HepG2 (cell line): ENCODE results near the gene ALDH3B1. TPM values are rescaled to one million over a fixed set of nuclear protein-coding genes. Genes with fewer than 3 reads are reported as not detected.

ENCODE experiments used
- DR1 ChIP-seq: sonication (generic); formaldehyde crosslinking; IDR thresholded peaks from 2 replicates; pipeline ENCODE4 v1.8.0; 2021; ENCODE audit warnings: mild to moderate bottlenecking, missing genetic modification reagents, inconsistent platforms
- GABPB1 ChIP-seq: IDR thresholded peaks from 2 replicates; pipeline ENCODE4 v1.6.1; 2016; ENCODE audit warnings: mild to moderate bottlenecking, missing genetic modification reagents, moderate library complexity, missing compliant biosample characterization
- KAT7 ChIP-seq: IDR thresholded peaks from 2 replicates; pipeline ENCODE4 v1.6.1; 2018; ENCODE audit warnings: borderline replicate concordance, missing compliant biosample characterization
- KDM1A ChIP-seq: IDR thresholded peaks from 2 replicates; pipeline ENCODE4 v1.6.1; 2016; ENCODE audit warnings: missing compliant biosample characterization
- POLR2AphosphoS5 ChIP-seq: IDR thresholded peaks from 2 replicates; pipeline ENCODE4 v1.6.1; 2012; ENCODE audit warnings: low read depth, low read length
- RCOR2 ChIP-seq: IDR thresholded peaks from 2 replicates; pipeline ENCODE4 v1.6.1; 2016; ENCODE audit warnings: missing biosample characterization, missing genetic modification reagents
- SIN3A ChIP-seq: IDR thresholded peaks from 2 replicates; pipeline ENCODE4 v1.6.1; 2011; ENCODE audit warnings: low read depth, mild to moderate bottlenecking, control low read depth, low read length, borderline replicate concordance
- SMARCE1 ChIP-seq: fragments of 450-650 bp; IDR thresholded peaks from 2 replicates; pipeline ENCODE4 v1.6.1; 2017; ENCODE audit warnings: borderline replicate concordance
- TCF7L2 ChIP-seq: IDR thresholded peaks from 2 replicates; pipeline ENCODE4 v1.6.1; 2011; ENCODE audit warnings: mild to moderate bottlenecking, low read depth, low read length, moderate library complexity
- ZBTB7A ChIP-seq: sonication (generic); formaldehyde crosslinking; IDR thresholded peaks from 2 replicates; pipeline ENCODE4 v1.8.0; 2022; ENCODE audit warnings: mild to moderate bottlenecking, missing genetic modification reagents
- ZFP36L2 ChIP-seq: sonication (generic); formaldehyde crosslinking; IDR thresholded peaks from 2 replicates; pipeline ENCODE4 v1.4.0; 2020; ENCODE audit warnings: missing genetic modification reagents
- ZMAT3 ChIP-seq: sonication (generic); formaldehyde crosslinking; conservative IDR thresholded peaks from 2 replicates; pipeline ENCODE4 v1.7.0; 2021; ENCODE audit warnings: missing genetic modification reagents
- ZNF235 ChIP-seq: sonication (generic); formaldehyde crosslinking; IDR thresholded peaks from 2 replicates; pipeline ENCODE4 v1.8.1; 2023; ENCODE audit warnings: mild to moderate bottlenecking, missing genetic modification reagents, borderline replicate concordance
- ZNF543 ChIP-seq: sonication (generic); formaldehyde crosslinking; IDR thresholded peaks from 2 replicates; pipeline ENCODE4 v1.4.0; 2020; ENCODE audit warnings: mild to moderate bottlenecking, missing genetic modification reagents
- ZNF547 ChIP-seq: sonication (generic); formaldehyde crosslinking; IDR thresholded peaks from 2 replicates; pipeline ENCODE4 v1.5.1; 2020; ENCODE audit warnings: mild to moderate bottlenecking, missing genetic modification reagents
- ZNF558 ChIP-seq: sonication (generic); formaldehyde crosslinking; IDR thresholded peaks from 2 replicates; pipeline ENCODE4 v1.9.0; 2022; ENCODE audit warnings: mild to moderate bottlenecking, missing genetic modification reagents, borderline replicate concordance
- ZNF670 ChIP-seq: sonication (generic); formaldehyde crosslinking; IDR thresholded peaks from 2 replicates; pipeline ENCODE4 v1.8.0; 2022; ENCODE audit warnings: mild to moderate bottlenecking, missing genetic modification reagents, borderline replicate concordance
- polyA plus RNA-seq, 8 experiments: library from polyadenylated mRNA; depleted of rRNA in 3 of 8; stranded (reverse) in 7 of 8; unstranded in 1 of 8; fragments of >200 nt; fragmentation: Illumina TruSeq in 4 of 8; extraction: Trizol in 4 of 8; gene quantifications; 2 replicates each; pipeline versions ENCODE4 v1.2.1 to v1.2.3, GENCODE V29; 2011 to 2016; ENCODE audit warnings: low read depth in 4 of 8, missing spikeins in 1 of 8, mixed read lengths in 1 of 8; ENCODE audit not compliant: insufficient read depth in 1 of 8
- total RNA-seq, 5 experiments: library from RNA; depleted of rRNA; stranded (reverse); fragments of >200 nt; fragmentation: Illumina TruSeq; extraction: Trizol; gene quantifications; 2 replicates each; pipeline ENCODE4 v1.2.3, GENCODE V29; 2016; ENCODE audit warnings: low read depth in 1 of 5
- TF ChIP-seq, protein P1 (sequence below): sonication (generic); formaldehyde crosslinking; IDR thresholded peaks from 2 replicates; pipeline ENCODE4 v1.4.0; 2020; ENCODE audit warnings: missing genetic modification reagents, borderline replicate concordance
- TF ChIP-seq, protein P2 (sequence below): sonication (generic); formaldehyde crosslinking; IDR thresholded peaks from 2 replicates; pipeline ENCODE4 v1.4.0; 2020; ENCODE audit warnings: missing genetic modification reagents, mild to moderate bottlenecking, borderline replicate concordance
- TF ChIP-seq, protein P3 (sequence below): sonication (generic); formaldehyde crosslinking; IDR thresholded peaks from 2 replicates; pipeline ENCODE4 v1.5.0; 2020; ENCODE audit warnings: mild to moderate bottlenecking, missing genetic modification reagents, borderline replicate concordance
- TF ChIP-seq, protein P4 (sequence below): sonication (generic); formaldehyde crosslinking; IDR thresholded peaks from 2 replicates; pipeline ENCODE4 v1.8.1; 2022; ENCODE audit warnings: low read depth, mild to moderate bottlenecking, missing genetic modification reagents

Gene ALDH3B1
- total and polyA plus RNA-seq, 2 of the 13 experiments (the other 11 are each of a cell fraction or from before 2014, with no cell fraction given) = 4.0 to 6.7 TPM

DNA sequence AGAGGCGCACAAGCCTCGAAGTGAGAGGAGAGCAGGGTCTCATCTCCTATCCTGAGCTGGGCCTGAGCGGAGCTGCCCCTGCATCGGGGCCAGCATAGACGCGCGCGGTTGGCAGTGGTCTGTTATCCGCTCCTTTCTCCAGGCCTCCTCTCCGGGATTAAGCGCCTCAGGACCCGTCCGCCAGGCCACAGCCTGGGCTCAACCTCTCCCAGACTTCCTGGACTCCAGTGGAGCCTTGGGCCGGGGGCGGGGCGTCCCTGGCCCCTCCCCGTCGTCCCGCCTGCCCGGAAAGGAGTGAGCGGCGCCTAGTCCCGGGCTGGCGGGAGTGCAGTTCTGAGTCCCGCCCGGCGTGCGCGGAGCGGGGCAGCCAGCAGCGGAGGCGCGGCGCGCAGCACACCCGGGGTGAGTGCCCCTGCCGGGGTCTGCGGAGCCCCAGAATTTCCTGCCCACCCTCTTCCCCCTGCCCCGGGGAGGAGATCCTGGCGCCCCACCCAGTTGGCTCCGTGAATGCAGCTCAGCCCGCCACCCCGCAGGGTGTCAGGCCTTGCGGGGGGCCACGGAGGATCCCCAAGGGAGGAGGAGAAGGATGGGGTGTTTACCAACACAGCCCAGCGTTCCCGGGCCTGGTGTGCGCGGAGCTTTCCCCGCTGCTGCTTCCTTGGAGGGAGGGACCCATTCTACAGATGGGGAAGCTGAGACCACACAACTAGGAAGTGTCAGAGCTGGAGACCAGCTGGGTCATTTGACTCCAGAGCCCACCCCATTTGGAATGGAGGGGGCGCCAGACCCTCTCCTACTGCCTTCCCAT, 28.8 kb downstream of the ALDH3B1 start, which contains the start of gene TCIRG1 (continued):
- TF ChIP-seq ZBTB7A (CRISPR knock-in tag) (no peak), SMARCE1 (no peak), ZFP36L2 (CRISPR knock-in tag) (no peak), ZNF547 (CRISPR knock-in tag) (peak; percentile 4; the same call in 1 of the 2 replicates), ZMAT3 (no peak; the same call in 1 of the 2 replicates), ZNF543 (0 out of 2 replicates have a peak, but pooled peaks have one; percentile 23), TCF7L2 (no peak), ZNF235 (CRISPR knock-in tag) (0 out of 2 replicates have a peak, but pooled peaks have one; percentile 62), GABPB1 (peak; percentile 55; the same call in 1 of the 2 replicates), KDM1A (CRISPR knock-in tag) (peak; percentile 98), KAT7 (peak; percentile 28), ZNF670 (CRISPR knock-in tag) (0 out of 2 replicates have a peak, but pooled peaks have one; percentile 30), POLR2AphosphoS5 (peak; percentile 83), ZNF558 (CRISPR knock-in tag) (peak; percentile 22), RCOR2 (CRISPR knock-in tag) (peak; percentile 92), SIN3A (0 out of 2 replicates have a peak, but pooled peaks have one; percentile 30), DR1 (CRISPR knock-in tag) (no peak; the same call in 1 of the 2 replicates)
- TF ChIP-seq, protein P1, sequence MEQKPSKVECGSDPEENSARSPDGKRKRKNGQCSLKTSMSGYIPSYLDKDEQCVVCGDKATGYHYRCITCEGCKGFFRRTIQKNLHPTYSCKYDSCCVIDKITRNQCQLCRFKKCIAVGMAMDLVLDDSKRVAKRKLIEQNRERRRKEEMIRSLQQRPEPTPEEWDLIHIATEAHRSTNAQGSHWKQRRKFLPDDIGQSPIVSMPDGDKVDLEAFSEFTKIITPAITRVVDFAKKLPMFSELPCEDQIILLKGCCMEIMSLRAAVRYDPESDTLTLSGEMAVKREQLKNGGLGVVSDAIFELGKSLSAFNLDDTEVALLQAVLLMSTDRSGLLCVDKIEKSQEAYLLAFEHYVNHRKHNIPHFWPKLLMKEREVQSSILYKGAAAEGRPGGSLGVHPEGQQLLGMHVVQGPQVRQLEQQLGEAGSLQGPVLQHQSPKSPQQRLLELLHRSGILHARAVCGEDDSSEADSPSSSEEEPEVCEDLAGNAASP = 0 out of 2 replicates have a peak, but pooled peaks have one; percentile 42
- TF ChIP-seq, protein P2, sequence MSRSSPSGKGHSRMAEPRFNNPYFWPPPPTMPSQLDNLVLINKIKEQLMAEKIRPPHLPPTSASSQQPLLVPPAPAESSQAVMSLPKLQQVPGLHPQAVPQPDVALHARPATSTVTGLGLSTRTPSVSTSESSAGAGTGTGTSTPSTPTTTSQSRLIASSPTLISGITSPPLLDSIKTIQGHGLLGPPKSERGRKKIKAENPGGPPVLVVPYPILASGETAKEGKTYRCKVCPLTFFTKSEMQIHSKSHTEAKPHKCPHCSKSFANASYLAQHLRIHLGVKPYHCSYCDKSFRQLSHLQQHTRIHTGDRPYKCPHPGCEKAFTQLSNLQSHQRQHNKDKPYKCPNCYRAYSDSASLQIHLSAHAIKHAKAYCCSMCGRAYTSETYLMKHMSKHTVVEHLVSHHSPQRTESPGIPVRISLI (CRISPR knock-in tag) = no peak
- TF ChIP-seq, protein P3, sequence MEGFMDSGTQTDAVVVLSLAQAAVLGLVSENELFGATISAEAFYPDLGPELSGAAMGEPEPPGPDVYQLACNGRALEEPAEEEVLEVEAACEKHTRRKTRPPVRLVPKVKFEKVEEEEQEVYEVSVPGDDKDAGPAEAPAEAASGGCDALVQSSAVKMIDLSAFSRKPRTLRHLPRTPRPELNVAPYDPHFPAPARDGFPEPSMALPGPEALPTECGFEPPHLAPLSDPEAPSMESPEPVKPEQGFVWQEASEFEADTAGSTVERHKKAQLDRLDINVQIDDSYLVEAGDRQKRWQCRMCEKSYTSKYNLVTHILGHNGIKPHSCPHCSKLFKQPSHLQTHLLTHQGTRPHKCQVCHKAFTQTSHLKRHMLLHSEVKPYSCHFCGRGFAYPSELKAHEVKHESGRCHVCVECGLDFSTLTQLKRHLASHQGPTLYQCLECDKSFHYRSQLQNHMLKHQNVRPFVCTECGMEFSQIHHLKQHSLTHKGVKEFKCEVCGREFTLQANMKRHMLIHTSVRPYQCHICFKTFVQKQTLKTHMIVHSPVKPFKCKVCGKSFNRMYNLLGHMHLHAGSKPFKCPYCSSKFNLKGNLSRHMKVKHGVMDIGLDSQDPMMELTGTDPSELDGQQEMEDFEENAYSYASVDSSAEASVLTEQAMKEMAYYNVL (CRISPR knock-in tag) = 0 out of 2 replicates have a peak, but pooled peaks have one; percentile 1
- TF ChIP-seq, protein P4, sequence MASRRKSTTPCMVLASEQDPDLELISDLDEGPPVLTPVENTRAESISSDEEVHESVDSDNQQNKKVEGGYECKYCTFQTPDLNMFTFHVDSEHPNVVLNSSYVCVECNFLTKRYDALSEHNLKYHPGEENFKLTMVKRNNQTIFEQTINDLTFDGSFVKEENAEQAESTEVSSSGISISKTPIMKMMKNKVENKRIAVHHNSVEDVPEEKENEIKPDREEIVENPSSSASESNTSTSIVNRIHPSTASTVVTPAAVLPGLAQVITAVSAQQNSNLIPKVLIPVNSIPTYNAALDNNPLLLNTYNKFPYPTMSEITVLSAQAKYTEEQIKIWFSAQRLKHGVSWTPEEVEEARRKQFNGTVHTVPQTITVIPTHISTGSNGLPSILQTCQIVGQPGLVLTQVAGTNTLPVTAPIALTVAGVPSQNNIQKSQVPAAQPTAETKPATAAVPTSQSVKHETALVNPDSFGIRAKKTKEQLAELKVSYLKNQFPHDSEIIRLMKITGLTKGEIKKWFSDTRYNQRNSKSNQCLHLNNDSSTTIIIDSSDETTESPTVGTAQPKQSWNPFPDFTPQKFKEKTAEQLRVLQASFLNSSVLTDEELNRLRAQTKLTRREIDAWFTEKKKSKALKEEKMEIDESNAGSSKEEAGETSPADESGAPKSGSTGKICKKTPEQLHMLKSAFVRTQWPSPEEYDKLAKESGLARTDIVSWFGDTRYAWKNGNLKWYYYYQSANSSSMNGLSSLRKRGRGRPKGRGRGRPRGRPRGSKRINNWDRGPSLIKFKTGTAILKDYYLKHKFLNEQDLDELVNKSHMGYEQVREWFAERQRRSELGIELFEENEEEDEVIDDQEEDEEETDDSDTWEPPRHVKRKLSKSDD = no peak
